Erythroblast (primary cell): ENCODE measurements around the gene TMEFF2.

Experiments used
- GATA1 ChIP-seq: IDR thresholded peaks from 2 replicates; pipeline ENCODE4 v1.6.1; 2011; ENCODE audit warnings: low read depth, mild to moderate bottlenecking, control low read depth, low read length, moderate library complexity
- POLR2A ChIP-seq: IDR thresholded peaks from 2 replicates; pipeline ENCODE4 v1.6.1; 2011; ENCODE audit warnings: mild to moderate bottlenecking, low read length

- TF ChIP-seq POLR2A (no peak), GATA1 (no peak)
Observed at GRCh38 chr2:192208848-192209247, 14.1 kb upstream of the TMEFF2 start.
